Activated T-cell treated with anti-CD3 and anti-CD28 coated beads for 1 hour (primary cell): ENCODE data around the gene GNG3.
"Not testable (repeated sequence)": the region's sequence is repeated elsewhere in the genome, so short reads cannot be mapped to it uniquely, and the experiment has no call there.

Experiments used
- DNase-seq: peaks from one replicate; pipeline ENCODE4 v3.0.0-alpha.2; 2020; ENCODE audit warnings: low read depth

Gene GNG3

DNA sequence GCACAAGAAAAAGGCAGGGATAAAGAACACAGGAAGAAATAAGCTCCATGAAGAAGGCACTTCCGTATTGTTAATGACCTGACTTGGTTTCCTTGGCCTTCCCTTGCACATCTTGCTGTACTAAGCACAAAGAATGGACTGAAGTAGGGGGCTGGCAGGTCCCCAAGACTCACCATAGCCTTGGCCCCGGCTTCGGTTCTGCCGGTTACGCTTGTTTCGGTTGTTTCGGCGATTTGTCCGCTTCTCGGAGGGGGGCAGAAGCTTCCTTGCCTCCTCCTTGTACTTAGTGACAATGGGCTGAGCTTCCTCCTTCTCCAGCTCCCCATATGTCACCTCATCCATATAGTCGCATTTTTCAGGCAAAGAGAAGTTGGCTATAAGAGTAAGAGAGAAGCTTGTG lies 9.3 kb downstream of the GNG3 start:
- DNase-seq: no peak

DNA sequence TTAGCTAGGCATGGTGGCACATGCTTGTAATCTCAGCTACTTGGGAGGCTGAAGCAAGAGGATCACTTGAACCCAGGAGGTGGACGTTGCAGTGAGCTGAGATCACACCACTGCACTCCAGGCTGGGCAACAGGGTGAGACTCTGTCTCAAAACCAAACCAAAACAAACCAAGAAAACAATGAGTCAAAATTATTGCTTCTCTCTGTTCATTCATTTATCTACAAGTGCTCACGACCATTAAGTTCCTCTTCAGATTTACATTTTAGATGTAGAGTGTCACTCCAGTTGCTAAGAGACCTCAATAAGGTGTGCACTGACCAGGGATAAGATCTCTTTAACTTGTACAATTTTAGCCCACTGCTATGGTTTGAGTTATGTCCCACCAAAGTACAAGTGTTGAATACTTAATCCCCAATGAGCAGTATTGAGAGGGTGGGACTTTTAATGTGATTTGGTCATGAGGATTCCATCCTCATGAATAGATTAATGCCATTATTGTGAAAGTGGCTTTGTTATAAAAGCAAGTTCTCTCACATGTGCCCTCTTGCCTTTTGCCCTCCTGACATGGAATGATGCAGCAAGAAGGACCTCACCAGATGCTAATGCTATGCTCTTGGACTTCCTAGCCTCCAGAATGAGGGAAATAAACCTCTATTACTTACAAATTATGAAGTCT lies 12.0 kb downstream of the GNG3 start:
- no peak for DNase-seq

DNA sequence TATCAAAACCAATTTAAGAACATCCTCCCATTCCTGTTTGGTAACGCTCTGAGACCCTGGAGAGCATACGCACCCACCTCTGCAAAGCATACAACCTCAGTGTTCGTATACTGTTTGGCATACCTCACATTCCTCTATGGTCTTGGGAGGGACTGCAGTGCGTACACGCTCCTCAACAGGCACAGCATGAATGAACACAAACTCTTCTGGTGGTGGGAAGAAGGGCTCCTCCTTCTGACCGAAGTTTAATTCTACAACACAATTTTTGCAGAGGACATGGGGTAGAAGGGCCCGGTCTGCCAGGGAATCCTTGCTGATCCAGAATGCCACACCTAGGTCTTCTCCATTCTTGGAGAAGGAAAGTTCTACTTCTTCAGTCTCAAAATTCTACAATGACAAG lies 14.5 kb downstream of the GNG3 start:
- no peak for DNase-seq

DNA sequence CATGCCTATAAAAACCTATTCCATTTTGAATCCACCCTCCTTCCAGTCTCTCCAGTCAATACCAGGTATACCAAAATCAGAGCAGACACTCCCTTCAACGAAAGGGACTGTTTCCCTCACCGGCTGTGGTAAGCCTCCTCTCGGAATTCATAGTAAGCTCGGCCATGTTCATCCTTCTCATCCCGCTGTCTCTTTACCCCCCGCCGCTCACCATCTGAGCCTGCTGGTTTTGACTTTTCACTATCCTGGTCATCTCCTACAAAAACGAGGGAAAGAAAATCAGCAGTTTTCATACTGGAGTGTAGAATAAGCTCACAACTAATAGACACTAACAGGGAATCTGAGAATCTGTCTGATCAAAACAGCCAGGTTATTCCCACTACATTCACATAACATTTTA lies 16.7 kb downstream of the GNG3 start:
- no peak for DNase-seq

DNA sequence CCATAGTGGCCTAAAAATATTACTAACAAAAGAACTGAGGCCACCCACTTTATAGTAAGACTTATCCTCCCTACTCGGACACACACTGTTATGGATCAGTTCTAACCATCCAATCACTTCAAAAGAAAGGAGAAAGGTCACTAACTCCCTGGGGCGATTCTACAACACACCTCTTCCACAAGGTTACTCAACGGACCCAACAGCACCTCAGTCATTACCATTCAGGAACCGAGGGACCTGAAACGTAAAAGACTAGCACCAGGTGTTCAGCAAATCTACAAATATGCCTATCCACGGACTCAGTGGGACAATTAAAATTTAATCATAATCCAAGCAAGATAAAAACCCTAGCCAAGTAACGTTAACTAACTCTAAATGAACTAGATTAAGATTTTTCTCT lies 18.2 kb downstream of the GNG3 start:
- DNase-seq: no peak

DNA sequence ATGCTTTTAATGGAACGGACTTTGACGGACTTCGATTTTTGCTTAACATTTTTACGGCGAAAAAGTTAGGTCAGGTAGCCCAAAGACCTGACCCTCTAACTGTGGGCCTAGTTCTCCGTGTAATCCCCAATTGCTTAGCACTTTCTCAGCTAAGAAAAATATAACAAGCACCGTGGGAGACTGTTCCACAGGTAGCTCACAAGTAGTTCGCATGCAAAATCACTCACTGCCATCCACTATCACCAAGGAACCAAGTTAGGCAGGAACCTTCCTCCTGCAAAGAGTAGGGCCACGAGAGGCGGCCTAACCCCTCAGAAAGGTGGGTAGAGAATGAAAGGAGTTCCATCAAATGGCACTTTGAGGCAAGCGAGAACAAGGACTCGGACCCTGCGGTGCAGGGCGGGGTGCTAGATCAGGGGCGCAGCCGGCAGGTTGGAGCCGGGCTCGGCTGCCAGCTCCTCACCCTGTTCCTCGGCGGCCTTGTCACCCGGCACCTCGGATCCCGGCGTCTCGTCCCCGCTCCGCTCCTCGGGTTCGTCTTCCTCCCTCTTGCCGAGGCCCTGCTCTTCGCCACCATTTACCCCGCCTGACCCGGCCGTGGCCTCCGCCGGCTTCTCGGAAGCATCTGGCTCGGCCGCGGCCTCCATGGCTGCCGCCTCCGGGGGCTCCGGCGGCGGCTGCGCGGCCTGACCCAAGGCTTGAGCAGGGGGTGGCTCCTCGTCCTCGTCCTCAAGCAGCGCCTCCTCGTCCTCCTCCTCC lies 18.9 kb downstream of the GNG3 start:
- no peak for DNase-seq

DNA sequence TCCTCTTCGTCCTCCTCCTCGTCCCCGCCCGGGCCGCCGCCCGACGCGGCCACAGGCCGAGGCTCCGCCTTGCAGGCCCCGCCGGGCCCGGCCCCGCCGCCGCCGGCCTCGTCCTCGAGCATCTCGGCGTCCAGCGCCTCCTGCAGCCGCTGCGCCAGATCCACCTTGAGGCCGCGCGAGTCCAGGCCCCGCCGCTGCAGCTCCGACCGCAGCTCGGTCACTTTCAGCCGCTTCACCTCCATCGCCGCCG lies 19.4 kb downstream of the GNG3 start:
- no peak for DNase-seq

DNA sequence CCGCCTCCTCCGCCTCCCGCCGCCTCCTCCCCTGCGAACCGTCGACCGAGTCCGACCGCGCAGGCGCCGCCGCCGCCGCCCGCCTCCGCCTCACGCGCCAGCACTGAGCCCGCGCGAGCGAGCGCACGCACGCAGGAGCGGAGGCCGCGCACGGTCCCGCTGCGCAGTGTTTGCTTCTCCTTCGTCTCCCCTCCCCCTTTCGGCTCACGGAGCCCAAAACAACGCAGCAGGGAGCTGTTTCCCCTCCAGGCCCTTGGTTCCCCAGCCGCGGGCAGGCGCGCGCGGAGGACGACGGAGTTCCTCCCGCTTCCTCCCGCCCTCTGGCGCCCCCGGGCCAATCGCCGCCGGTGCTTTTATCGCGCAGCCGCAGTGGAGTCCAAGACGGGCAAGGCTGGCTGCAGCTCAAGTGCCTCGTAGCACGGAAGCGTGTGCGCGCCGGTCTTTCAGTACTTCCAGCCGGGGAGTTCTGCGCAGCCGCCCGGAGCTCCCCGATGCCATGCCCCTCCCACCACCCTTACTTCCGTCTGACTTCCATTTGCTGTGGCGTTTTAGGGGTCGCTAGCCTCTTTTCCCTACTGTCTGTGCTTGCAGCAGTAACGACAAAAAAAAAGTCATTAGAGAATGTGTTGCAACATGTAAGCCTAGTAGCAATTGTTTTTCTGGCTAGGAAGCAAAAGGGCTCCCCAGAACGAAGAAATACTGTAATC lies 19.8 kb downstream of the GNG3 start, which contains the start of gene HNRNPUL2:
Gene HNRNPUL2 (minus strand): TSS at position 293 of the 707 bp plus-strand sequence. CDS start 301 bp downstream, outside the sequence.
- peak; percentile 96 for DNase-seq

DNA sequence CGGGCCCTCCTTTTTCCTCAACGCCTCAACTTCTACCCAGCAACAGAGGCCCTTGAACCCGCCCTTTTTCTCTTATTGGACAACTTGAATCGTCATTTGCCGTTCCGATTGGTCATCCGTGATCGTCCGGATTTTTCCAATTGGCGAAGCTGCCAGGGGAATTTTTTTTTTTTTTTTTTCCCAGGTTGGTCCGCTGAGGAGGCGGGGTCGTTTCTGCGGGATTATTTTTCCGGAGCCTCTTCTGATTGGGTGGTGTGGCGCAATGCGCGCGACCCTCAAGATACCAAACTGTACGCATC lies 20.3 kb downstream of the GNG3 start:
- DNase-seq: peak; percentile 63

DNA sequence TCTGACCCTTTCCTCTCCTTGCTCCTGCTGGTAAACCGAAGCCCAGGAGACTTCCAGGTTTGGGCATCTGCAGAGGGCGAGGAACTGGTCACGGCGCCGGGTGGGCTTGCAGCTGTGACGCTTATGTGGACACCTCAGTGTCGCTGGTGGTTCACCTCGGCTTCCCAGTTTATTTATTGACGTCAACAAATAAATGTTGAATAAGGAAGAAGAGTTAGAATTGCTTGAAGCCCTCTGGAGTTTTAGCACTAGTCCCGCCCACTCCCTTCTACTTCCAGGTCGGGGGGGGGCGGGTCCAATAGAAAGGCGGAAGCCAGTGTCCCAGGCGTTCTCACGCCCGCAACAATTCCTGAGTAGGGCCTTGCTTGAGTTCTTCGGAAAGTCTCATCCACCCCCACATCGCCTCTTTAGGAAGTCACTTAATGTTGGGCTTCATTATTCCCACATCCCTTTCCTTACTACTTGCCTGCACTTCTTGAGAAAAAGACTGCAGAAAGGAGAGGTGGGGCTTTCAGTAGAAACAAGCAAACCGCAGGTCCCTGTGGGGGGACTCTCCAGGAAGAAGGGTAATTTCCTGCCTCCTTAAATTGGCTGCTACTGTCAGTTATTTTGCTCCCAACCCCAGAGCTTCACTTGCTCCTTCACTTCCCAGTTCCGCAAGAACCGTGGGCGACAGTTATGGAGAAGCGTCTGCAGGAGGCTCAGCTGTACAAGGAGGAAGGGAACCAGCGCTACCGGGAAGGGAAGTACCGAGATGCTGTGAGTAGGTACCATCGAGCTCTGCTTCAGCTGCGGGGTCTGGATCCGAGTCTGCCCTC lies 20.9 kb downstream of the GNG3 start, which contains the start of gene TTC9C:
Gene TTC9C (plus strand): TSS at position 316 of the 818 bp plus-strand sequence. CDS start 363 bp downstream, at position 679.
- DNase-seq: peak; percentile 77

DNA sequence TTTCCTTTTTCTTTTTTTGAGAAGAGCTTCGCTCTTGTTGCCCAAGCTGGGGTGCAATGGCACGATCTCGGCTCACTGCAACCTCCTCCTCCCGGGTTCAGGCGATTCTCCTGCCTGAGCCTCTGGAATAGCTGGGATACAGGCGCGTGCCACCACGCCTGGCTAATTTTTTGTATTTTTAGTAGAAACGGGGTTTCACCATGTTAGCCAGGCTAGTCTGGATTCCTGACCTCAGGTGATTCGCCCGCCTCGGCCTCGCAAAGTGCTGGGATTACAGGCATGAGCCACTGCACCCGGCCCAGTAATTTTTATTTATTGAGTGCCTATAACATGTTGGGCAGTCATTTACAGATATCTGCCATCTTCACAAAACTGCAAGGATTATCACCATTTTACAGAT lies 22.6 kb downstream of the GNG3 start:
- DNase-seq: not testable (repeated sequence)

DNA sequence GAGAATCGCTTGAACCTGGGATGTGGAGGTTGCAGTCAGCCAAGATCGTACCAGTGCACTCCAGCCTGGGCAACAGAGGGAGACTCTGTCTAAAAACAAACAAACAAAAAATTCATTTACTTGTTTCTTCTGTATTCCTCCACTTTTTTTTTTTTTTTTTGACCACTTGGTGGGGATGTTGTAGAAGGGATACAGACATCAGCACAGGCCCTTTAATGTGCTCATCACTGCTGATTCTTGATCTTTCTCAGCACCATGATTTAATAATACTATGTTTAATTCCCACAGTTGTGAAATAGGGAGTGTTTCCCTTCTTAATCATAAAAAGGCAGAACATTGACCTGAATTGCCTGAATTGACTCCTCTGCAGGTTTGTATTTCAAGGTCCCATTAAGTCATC lies 25.4 kb downstream of the GNG3 start:
- DNase-seq: no peak

DNA sequence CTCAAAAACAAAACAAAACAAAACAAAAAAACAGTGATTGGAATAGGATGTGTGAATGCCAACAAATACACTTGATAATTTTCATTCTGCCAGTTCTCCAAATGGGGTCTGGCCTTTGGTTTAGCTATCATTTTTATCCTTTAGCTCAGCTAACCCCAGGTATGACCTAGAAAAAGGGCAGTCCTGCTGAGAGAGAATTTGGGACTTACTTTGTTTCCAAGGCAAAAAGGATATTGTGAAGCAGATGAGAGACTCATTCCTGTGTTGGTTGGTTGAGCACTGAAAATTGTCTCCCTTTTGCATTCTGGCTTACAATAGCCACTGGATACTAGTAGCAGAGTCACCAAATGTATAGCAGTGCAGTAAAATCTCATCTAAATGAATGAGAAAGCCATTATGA lies 29.7 kb downstream of the GNG3 start:
- no peak for DNase-seq

DNA sequence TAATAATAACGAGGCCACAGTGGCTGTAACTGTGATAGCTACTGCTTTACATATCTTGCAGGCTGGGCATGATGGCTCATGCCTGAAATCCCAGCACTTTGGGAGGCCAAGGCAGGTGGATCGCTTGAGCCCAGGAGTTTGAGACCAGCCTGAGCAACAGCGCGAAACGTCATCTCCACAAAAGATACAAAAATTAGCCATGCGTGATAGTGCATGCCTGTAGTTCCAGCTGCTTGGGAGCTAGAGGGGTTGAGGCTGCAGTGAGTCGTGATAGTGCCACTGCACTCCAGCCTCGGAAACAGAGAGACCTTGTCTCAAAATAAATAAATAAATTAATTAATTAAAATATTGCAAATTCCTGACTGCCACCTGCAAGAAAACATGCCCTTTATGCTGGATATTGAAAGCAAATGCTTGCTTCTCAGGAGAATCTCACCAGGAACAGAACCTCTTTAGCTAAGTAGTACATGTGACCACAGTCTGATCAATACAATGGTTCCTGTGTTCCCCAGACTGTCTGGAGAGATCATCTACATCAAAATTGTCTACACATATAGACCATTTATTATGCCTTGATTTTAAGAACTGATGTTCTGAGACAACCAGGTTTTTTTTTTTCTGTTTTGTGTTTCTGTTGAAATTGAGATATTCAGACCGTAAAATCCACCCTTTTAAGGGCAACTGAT lies 40.1 kb downstream of the GNG3 start:
- no peak for DNase-seq

DNA sequence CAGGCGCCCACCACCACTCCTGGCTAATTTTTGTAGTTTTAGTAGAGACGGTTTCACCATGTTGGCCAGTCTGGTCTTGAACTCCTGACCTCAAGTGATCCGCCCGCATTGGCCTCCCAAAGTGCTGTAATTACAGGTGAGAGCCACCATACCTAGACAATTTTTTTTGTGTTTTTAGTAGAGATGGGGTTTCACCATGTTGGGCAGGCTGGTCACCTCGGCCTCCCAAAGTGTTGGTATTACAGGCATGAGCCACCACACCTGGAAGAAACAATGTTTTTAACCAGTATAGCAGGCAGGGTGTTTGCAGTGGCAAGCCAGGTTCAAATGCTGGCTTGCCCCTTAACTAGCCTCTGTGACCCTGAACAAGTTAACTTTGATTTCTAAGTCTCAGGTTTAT lies 42.5 kb downstream of the GNG3 start:
- DNase-seq: not testable (repeated sequence)

DNA sequence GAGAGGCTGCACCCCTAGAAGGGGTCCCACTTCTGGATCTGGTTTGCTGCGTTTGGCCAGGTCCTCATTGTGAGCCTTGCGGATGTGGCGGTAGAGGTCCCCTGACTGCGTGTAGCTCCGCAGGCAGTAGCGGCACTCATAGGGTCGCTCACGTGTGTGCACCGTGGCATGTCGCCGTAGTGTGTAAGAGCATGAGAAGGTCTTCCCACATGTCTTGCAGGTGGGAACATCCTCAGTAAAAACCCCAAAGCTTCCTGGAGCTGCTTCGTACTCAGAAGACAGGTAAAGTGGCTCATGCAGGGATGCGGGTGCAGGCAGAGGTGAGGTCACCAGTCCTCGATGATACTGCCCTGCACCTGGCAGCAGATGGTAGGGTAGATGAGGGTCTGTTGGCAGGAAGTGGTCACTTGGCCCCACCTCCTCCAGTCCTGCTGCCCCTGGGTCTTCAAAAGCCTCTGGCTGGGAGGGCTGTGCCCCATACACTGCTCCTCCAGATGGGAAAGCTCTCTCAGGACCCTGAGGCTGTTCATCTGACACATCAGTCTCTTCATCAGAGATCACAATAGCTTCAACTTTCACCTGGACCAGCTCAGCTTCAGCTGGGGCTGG lies 44.8 kb downstream of the GNG3 start:
- DNase-seq: no peak

DNA sequence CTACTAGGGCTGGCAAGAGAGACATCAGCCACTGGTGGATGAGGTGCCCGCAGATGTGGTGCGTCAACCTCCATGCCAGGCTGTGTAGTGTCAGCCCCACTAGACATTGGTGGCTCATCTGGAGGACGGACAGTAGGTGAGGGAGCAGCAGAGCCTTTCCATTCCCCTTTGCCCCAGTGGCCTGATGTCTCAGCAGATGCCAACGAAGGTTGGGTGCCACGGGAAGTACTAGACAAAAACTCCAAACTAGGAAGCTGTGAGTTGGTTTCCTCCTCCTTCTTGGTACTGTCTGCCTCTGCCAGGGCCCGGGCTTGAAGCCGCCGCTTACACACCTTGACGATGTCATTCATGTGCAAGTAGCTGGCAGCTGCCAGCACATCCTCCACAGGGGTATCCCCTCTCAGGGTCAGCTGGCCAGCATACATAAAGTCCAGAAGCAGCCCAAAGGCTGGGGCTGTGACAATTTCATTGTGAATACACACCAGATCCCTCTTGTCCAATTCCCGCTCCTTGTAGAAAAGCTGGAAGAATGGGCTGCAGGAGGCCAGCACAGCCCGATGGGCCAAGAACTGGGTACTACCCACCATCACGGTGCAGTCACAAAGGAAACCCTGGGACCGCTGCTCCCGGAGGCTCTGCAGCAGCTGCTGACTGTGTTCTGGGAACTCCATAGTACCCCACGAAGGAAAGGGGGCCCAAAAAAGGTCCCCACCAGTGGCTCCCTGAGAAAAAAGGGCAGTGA lies 45.7 kb downstream of the GNG3 start:
- no peak for DNase-seq

DNA sequence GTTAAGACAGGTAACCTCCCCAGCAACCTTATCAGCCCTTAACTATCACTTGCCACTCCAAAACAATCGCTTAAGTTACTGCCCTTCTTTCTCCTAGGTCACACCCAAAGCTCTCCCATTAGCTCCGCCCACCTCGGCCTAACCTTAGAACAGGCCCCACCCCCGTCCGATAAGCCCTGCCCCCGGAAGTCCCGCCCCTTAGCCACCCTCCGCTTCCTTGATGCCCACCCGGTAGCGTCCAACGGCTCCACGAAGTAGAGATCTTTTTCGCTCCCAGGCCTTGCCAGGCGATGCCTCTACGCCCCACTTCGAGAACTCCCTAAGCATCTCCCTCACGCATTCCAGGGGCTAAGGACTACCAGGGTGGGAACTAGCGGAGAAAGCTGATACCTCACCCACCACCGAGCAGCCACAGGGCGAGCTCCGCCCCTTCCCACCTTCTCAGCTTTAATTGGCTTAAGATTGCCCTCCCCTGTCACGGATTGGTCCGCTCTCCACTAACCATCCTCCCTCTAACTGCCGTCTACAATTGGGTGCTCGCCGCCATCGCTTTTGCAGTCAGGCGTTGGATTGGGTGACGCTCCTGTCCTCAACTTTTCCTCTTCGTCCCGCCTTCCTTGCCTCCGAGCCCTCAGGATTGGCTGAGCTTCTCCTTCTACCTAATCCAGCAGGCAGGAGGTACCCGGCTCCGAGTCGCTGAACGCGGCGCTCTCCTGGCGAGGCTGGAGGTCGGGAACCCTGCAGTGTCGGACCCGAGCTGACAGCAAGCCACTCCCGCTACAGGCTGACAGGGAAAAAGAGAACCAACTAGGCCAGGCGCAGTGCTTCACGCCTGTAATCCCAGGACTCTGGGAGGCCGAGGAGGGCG lies 46.5 kb downstream of the GNG3 start, which contains the start of gene ZBTB3:
Gene ZBTB3 (minus strand): TSS at position 425 of the 868 bp plus-strand sequence. CDS start 496 bp downstream, outside the sequence.
- peak; percentile 96 for DNase-seq

DNA sequence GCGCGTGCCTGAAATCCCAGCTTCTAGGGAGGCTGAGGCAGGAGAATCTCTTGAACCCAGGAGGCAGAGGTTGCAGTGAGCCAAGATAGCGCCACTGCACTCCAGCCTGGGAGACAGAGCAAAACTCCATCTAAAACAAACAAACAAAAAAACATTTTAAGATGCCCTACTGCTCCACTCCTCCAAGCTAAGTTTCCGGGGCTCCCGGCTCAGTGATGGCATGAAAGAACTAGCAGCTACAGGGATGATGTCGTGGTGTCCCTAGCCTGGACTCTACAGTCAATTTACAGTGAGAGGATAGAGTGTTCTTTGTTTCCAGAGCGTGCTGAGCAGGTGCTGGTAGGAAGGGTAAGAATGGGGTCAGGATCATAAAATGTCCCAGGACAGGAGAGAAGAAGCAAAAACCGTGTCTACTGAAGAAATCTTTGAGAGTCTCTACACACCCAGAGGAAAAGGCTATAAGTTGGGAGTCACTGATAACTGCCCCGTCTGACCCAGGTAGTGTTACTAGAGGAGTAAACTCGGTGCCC lies 47.7 kb downstream of the GNG3 start:
- DNase-seq: no peak
